ENCODE measurements around the gene TMC5. TPM values are rescaled to one million over a fixed set of nuclear protein-coding genes. Genes with fewer than 3 reads are reported as not detected.

TMC5 gene
- total and polyA plus RNA-seq, 7 donors, result 0.36 to 56.0 (median 22.4) TPM; not detected in 2

DNA sequence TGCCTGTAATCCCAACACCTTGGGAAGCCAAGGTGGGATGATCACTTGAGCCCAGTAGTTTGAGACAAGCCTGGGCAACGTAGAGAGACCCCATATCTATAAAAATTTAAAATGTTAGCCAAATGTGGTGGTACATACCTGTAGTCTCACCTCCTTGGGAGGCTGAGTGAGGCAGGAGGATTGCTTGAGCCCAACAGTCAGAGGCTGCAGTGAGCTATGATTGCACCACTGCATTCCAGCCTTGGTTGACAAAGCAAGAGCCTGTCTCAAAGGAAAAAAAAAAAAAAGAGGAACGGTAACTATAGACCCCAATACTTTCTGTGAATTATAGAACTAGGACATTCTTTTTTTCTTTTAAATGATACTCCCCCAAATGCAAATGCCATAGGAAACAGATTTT lies 1.8 kb upstream of the TMC5 start:
- H3K36me3 ChIP-seq, result no peaks in the 10 kb centered on the region
- intact Hi-C loops (cut with DNase I), result no loop called here
- H3K9me3 ChIP-seq, result no peaks in the 10 kb centered on the region
- TF ChIP-seq EP300 (IDR thresholded peaks at IDR 0.05), result no peak
- no peak for TF ChIP-seq POLR2AphosphoS5 (IDR thresholded peaks at IDR 0.05)
- no peak for TF ChIP-seq POLR2A (IDR thresholded peaks at IDR 0.05)
- TF ChIP-seq, protein P1, sequence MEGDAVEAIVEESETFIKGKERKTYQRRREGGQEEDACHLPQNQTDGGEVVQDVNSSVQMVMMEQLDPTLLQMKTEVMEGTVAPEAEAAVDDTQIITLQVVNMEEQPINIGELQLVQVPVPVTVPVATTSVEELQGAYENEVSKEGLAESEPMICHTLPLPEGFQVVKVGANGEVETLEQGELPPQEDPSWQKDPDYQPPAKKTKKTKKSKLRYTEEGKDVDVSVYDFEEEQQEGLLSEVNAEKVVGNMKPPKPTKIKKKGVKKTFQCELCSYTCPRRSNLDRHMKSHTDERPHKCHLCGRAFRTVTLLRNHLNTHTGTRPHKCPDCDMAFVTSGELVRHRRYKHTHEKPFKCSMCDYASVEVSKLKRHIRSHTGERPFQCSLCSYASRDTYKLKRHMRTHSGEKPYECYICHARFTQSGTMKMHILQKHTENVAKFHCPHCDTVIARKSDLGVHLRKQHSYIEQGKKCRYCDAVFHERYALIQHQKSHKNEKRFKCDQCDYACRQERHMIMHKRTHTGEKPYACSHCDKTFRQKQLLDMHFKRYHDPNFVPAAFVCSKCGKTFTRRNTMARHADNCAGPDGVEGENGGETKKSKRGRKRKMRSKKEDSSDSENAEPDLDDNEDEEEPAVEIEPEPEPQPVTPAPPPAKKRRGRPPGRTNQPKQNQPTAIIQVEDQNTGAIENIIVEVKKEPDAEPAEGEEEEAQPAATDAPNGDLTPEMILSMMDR (IDR thresholded peaks at IDR 0.05), result no peak
- H3K4me3 ChIP-seq, result no peak overlapping the region
- DNase-seq, result no peak
- WGBS, 2 donors, result 49 to 57% methylated on average over 2 of the region's 2 CpGs
- H3K27me3 ChIP-seq, result peaks cover 8 to 45% (median 10%) of the 10 kb centered on the region in 3 donors
- H3K4me1 ChIP-seq, result peaks cover 0 to 3% (median under 1%) of the 10 kb centered on the region in 4 donors
- H3K27ac ChIP-seq, result no peak overlapping the region

DNA sequence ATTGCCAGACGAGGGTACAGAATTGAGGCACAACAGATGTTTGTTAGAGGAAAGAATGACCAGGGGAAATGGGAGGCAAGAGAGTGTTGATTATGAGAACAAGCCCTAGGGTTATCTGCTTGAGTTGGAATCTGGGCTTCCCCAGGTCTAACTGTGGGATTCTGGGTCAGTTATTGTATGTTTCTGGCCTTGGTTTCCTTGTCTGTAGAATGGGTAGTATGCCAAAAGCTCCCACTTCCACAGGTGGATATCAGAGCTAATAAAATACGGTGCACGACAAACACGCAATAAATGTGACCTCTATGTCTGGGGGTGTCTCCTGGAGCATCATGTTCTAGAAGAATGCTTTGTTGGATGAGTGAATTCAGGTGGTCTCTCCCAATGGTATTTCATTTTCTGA lies 517 bp downstream of the TMC5 start:
- 34 to 63% methylated on average over 4 of the region's 4 CpGs for WGBS, 2 donors
- H3K9me3 ChIP-seq, result no peaks in the 10 kb centered on the region
- no peak overlapping the region for H3K4me3 ChIP-seq
- no peaks in the 10 kb centered on the region for H3K4me1 ChIP-seq
- TF ChIP-seq EP300 (IDR thresholded peaks at IDR 0.05), result no peak
- no peak for TF ChIP-seq POLR2A (IDR thresholded peaks at IDR 0.05)
- TF ChIP-seq, protein P1 (IDR thresholded peaks at IDR 0.05), result no peak
- no peak for TF ChIP-seq POLR2AphosphoS5 (IDR thresholded peaks at IDR 0.05)
- H3K27ac ChIP-seq, result no peak overlapping the region
- DNase-seq, result no peak
- H3K27me3 ChIP-seq, result peaks cover 0 to 22% (median 0%) of the 10 kb centered on the region in 3 donors
- H3K36me3 ChIP-seq, result no peaks in the 10 kb centered on the region
- intact Hi-C loops (cut with DNase I), result no loop called here

DNA sequence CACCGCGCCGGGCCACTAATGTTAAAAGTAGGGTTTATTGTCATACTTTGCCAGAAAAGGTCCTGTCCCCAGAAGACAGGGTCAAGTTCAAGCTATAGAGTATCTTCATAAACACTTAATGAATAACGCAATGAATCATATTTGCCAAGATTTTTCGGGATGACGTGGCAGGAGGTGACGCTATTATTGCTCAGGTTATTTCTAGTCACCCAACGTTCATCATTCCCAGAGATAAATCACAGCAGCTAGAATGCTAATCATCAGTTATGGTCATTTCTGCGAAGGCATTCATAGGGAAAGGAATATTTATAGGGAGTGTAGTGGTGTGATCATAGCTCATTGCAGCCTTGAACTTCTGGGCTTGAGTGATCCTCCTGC lies 2.0 kb downstream of the TMC5 start:
- Histone ChIP-seq H3K4me1 (no peaks in the 10 kb centered on the region), H3K36me3 (no peaks in the 10 kb centered on the region), H3K4me3 (no peak overlapping the region), H3K27me3 (peaks cover 0 to 12% (median 0%) of the 10 kb centered on the region in 3 donors), H3K27ac (no peak overlapping the region), H3K9me3 (no peaks in the 10 kb centered on the region)
- TF ChIP-seq, protein P1 (IDR thresholded peaks at IDR 0.05), result no peak
- TF ChIP-seq POLR2AphosphoS5 (IDR thresholded peaks at IDR 0.05) (no peak), EP300 (IDR thresholded peaks at IDR 0.05) (no peak), POLR2A (IDR thresholded peaks at IDR 0.05) (no peak)
- no peak for DNase-seq
- intact Hi-C loops (cut with DNase I), result no loop called here
- WGBS, 2 donors, result 91 to 94% methylated on average over 9 of the region's 9 CpGs

DNA sequence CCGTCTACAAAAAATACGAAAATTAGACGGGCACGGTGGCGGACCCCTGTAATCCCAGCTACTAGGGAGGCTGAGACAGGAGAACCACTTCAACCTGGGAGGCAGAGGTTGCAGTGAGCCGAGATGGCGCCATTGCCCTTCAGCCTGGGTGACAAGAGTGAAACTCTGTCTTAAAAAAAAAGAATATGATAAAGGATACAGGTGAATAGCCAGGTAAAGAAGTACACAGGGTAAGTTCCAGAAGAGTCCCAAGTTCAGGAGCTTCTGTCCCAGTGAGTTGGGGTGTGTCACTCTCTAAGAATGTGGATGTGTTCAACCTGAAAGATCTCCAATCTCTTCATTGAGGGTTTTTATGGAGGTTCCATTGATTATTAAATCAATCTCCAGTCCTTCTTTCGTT lies 6.8 kb downstream of the TMC5 start:
- Histone ChIP-seq H3K9me3 (no peaks in the 10 kb centered on the region), H3K27ac (no peak overlapping the region), H3K27me3 (no peaks in the 10 kb centered on the region), H3K4me3 (no peak overlapping the region), H3K36me3 (no peaks in the 10 kb centered on the region), H3K4me1 (no peaks in the 10 kb centered on the region)
- intact Hi-C loops (cut with DNase I), result no loop called here
- no peak for TF ChIP-seq POLR2A (IDR thresholded peaks at IDR 0.05)
- no peak for TF ChIP-seq EP300 (IDR thresholded peaks at IDR 0.05)
- no peak for TF ChIP-seq POLR2AphosphoS5 (IDR thresholded peaks at IDR 0.05)
- TF ChIP-seq, protein P1 (IDR thresholded peaks at IDR 0.05), result no peak
- WGBS, 2 donors, result 89 to 92% methylated on average over 8 of the region's 8 CpGs
- no peak for DNase-seq

DNA sequence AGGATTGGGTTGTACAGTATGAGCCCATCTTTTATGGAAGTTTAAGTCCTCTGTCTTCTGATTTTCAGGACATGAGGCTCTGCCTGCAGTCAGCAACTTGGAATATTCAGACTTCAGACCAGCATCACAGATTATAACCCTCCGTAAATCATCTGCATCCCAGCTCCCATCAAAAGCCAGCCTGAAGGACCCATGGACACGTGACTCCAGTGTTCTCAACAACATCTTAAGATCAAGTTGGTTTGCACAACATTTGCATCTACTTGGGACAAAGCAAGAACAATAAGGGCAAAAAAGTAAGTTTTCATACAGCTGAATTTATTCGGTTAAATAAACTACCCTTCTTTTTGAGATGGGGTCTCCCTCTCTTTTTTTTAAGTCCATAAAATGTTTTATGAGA lies 12.7 kb downstream of the TMC5 start:
- no peak overlapping the region for H3K4me3 ChIP-seq
- TF ChIP-seq, protein P1 (IDR thresholded peaks at IDR 0.05), result no peak
- TF ChIP-seq POLR2AphosphoS5 (IDR thresholded peaks at IDR 0.05) (no peak), EP300 (IDR thresholded peaks at IDR 0.05) (no peak), POLR2A (IDR thresholded peaks at IDR 0.05) (no peak)
- no peaks in the 10 kb centered on the region for H3K27me3 ChIP-seq
- no peaks in the 10 kb centered on the region for H3K4me1 ChIP-seq
- DNase-seq, result no peak
- H3K9me3 ChIP-seq, result no peaks in the 10 kb centered on the region
- WGBS, 2 donors, result 91 to 94% methylated on average over 3 of the region's 3 CpGs
- intact Hi-C loops (cut with DNase I), result no loop called here
- no peaks in the 10 kb centered on the region for H3K36me3 ChIP-seq
- no peak overlapping the region for H3K27ac ChIP-seq

Data from sigmoid colon (tissue), 7 donors.